Breast epithelium (tissue), 4 donors: ENCODE data around the gene FZR1. TPM values are rescaled to one million over a fixed set of nuclear protein-coding genes. Genes with fewer than 3 reads are reported as not detected.

Experiments
- DNase-seq, 2 donors: peaks; one replicate each; pipeline ENCODE4 v3.0.0-alpha.2; 2019; ENCODE audit warnings: low spot score in 2 of 2
- H3K27ac ChIP-seq, 2 donors: fragments of 200-600 bp; sonication (generic) in 1 of 2; one replicate each; pipeline ENCODE4 v1.5.1; 2016 to 2019; ENCODE audit warnings: mild to moderate bottlenecking in 1 of 2
- H3K27me3 ChIP-seq, 2 donors: fragments of 200-600 bp; sonication (generic) in 1 of 2; one replicate each; pipeline versions ENCODE4 v1.5.1 to v1.6.0; 2017 to 2019; ENCODE audit warnings: control low read depth in 1 of 2, mild to moderate bottlenecking in 1 of 2
- H3K36me3 ChIP-seq: fragments of 200-600 bp; one replicate; pipeline ENCODE4 v1.5.1; 2019
- H3K4me1 ChIP-seq, 2 donors: fragments of 200-600 bp; sonication (generic); one replicate each; pipeline ENCODE4 v1.5.1; 2016 to 2019; ENCODE audit warnings: control low read depth in 1 of 2
- H3K4me3 ChIP-seq, 3 donors: fragments of 200-600 bp; sonication (generic); 1 replicate in 2 of 3; 2 replicates in 1 of 3; pipeline ENCODE4 v1.5.1; 2016 to 2019; ENCODE audit warnings: mild to moderate bottlenecking in 3 of 3, moderate library complexity in 2 of 3
- H3K9me3 ChIP-seq, 2 donors: fragments of 200-600 bp; sonication (generic) in 1 of 2; one replicate each; pipeline ENCODE4 v1.5.1; 2016 to 2019; ENCODE audit warnings: control low read depth in 1 of 2
- CTCF ChIP-seq, 3 donors: fragments of 450-650 bp; IDR thresholded peaks; one replicate each; pipeline ENCODE4 v1.5.1; 2016 to 2017; ENCODE audit warnings: antibody characterized with exemption in 3 of 3, mild to moderate bottlenecking in 3 of 3, moderate library complexity in 3 of 3
- POLR2A ChIP-seq: fragments of 450-650 bp; IDR thresholded peaks from one replicate; pipeline ENCODE4 v1.6.1; 2016; ENCODE audit warnings: antibody characterized with exemption, mild to moderate bottlenecking, moderate library complexity
- POLR2AphosphoS5 ChIP-seq, 3 donors: sonication (generic); formaldehyde crosslinking; IDR thresholded peaks; one replicate each; pipeline ENCODE4 v1.6.1; 2017; ENCODE audit warnings: antibody characterized with exemption in 3 of 3
- intact Hi-C: fragments of 100-400 bp; cut with DNase I; formaldehyde crosslinking; loops from one replicate; pipeline ENCODE4 v1.15.1; 2023; ENCODE audit warnings: low total_unique reads
- total RNA-seq, 3 donors: library from RNA; depleted of rRNA; stranded (reverse); fragments of >200 nt; gene quantifications; one replicate each; pipeline ENCODE4 v1.1.0, GENCODE V29; 2016

The FZR1 gene
- total RNA-seq, 3 donors from 2014 or later = 15.8 to 28.7 (median 26.5) TPM

- no peak for DNase-seq
- TF ChIP-seq POLR2AphosphoS5 (IDR thresholded peaks at IDR 0.05) (no peak), POLR2A (no peak), CTCF (IDR thresholded peaks at IDR 0.05) (no peak)
- peaks cover 21% of the 10 kb centered on the region for H3K36me3 ChIP-seq
- intact Hi-C loops = no loop called here
- no peak overlapping the region for H3K4me3 ChIP-seq
- H3K27me3 ChIP-seq = no peaks in the 10 kb centered on the region
- peak overlapping the region; percentile 69 to 73 for H3K27ac ChIP-seq
- peaks cover 5 to 13% of the 10 kb centered on the region in 2 donors for H3K4me1 ChIP-seq
- H3K9me3 ChIP-seq = no peaks in the 10 kb centered on the region
Observed at GRCh38 chr19:3535563-3535965, 29.5 kb downstream of the FZR1 start.

- H3K27ac ChIP-seq = peak overlapping the region; percentile 69 to 73
Observed at GRCh38 chr19:3535981-3536380, 29.9 kb downstream of the FZR1 start.

GRCh38 chr19:3536429-3537100 is 30.5 kb downstream of the FZR1 start:
- peaks cover 21% of the 10 kb centered on the region for H3K36me3 ChIP-seq
- intact Hi-C loops = no loop called here
- no peaks in the 10 kb centered on the region for H3K27me3 ChIP-seq
- peaks cover 5 to 13% of the 10 kb centered on the region in 2 donors for H3K4me1 ChIP-seq
- H3K27ac ChIP-seq = peak overlapping the region; percentile 69 to 73
- no peaks in the 10 kb centered on the region for H3K9me3 ChIP-seq
- TF ChIP-seq POLR2A (no peak), CTCF (IDR thresholded peaks at IDR 0.05) (no peak), POLR2AphosphoS5 (IDR thresholded peaks at IDR 0.05) (no peak)
- peak overlapping the region in 1 of 3 donors; percentile 15 for H3K4me3 ChIP-seq
- DNase-seq = peak in 1 of 2 donors; percentile 75

More at GRCh38 chr19:3535981-3536380, 29.9 kb downstream of the FZR1 start:
- Histone ChIP-seq H3K27me3 (no peaks in the 10 kb centered on the region), H3K36me3 (peaks cover 21% of the 10 kb centered on the region), H3K4me1 (peaks cover 5 to 13% of the 10 kb centered on the region in 2 donors), H3K4me3 (peak overlapping the region in 1 of 3 donors; percentile 15), H3K9me3 (no peaks in the 10 kb centered on the region)
- TF ChIP-seq POLR2AphosphoS5 (IDR thresholded peaks at IDR 0.05) (no peak), POLR2A (no peak), CTCF (IDR thresholded peaks at IDR 0.05) (no peak)
- no peak for DNase-seq
- intact Hi-C loops = no loop called here

GRCh38 chr19:3537101-3537437 is 31.0 kb downstream of the FZR1 start:
- Histone ChIP-seq H3K27me3 (no peaks in the 10 kb centered on the region), H3K4me1 (peaks cover 5 to 13% of the 10 kb centered on the region in 2 donors), H3K4me3 (peak overlapping the region in 1 of 3 donors; percentile 15), H3K27ac (peak overlapping the region; percentile 69 to 73), H3K36me3 (peaks cover 19% of the 10 kb centered on the region), H3K9me3 (no peaks in the 10 kb centered on the region)
- DNase-seq = no peak
- TF ChIP-seq POLR2AphosphoS5 (IDR thresholded peaks at IDR 0.05) = no peak
- TF ChIP-seq POLR2A = no peak
- no peak for TF ChIP-seq CTCF (IDR thresholded peaks at IDR 0.05)
- intact Hi-C loops = no loop called here

GRCh38 chr19:3537438-3538240 is 31.5 kb downstream of the FZR1 start:
- H3K36me3 ChIP-seq = peaks cover 13% of the 10 kb centered on the region
- no peak for DNase-seq
- H3K27me3 ChIP-seq = no peaks in the 10 kb centered on the region
- TF ChIP-seq CTCF (IDR thresholded peaks at IDR 0.05) = no peak
- no peak for TF ChIP-seq POLR2AphosphoS5 (IDR thresholded peaks at IDR 0.05)
- no peak for TF ChIP-seq POLR2A
- H3K4me1 ChIP-seq = peaks cover 5 to 13% of the 10 kb centered on the region in 2 donors
- peak overlapping the region; percentile 69 to 73 for H3K27ac ChIP-seq
- no peaks in the 10 kb centered on the region for H3K9me3 ChIP-seq
- intact Hi-C loops = no loop called here
- H3K4me3 ChIP-seq = no peak overlapping the region
